ENCODE results near the gene ITGB6.

GRCh38 chr2:160063271-160063670 is 136.8 kb downstream of the ITGB6 start:
- no peak for TF ChIP-seq ESRRG (CRISPR knock-in tag; IDR thresholded peaks at IDR 0.05)
- TF ChIP-seq ZFP3 (CRISPR knock-in tag; IDR thresholded peaks at IDR 0.05) = no peak
- TF ChIP-seq TOX (CRISPR knock-in tag; IDR thresholded peaks at IDR 0.05; ENCODE audit: borderline replicate concordance) = no peak
